ENCODE results near the gene HPS5.

Gene HPS5

DNA sequence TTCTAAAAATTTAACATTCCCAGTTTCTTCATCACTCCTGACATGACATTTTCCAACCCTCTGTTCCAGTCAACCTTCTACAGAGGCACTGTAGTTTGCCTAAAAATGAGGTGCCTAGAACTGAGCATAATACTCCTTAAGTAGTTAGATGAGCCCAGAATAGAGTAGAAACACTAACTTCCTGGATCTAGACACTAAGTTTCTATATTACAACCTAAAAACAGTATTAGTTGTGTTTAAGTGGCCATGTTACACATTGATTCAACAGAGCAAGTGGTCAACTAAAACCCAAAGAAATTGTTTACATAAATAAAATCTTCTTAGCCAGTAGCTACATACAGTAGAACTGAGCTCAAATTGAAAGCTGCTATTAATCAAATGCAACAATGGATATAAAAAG is 1.3 kb downstream of the HPS5 start:
- DNase-seq (ENCODE audit: insufficient read length, low spot score) (no peak), FAIRE-seq (no peak)

GRCh38 chr11:18319914-18320313 is 2.0 kb downstream of the HPS5 start:
- DNase-seq (ENCODE audit: insufficient read length, low spot score): no peak
- peak; percentile 68 for FAIRE-seq

DNA sequence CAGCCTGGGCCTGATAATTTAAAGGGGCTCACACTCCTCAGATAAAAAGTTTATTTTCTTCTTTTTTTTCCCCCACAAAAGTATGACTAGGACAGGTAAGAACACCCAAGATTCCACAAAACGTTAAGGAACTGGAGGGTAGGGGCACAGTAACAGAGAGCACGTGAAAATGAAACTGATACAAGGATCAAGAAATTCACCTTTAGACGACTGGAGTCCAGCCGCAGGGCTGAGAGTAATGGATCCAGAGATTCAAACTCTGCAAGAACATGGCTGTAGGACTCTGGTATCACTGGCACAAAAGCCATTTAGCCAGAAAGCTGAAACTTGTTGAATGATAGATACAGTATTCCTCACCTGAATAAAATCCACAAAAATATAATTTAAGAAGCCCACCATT is 4.4 kb downstream of the HPS5 start:
- FAIRE-seq (no peak), DNase-seq (ENCODE audit: insufficient read length, low spot score) (no peak)

- no peak for DNase-seq (ENCODE audit: insufficient read length, low spot score)
- no peak for FAIRE-seq
Observed at GRCh38 chr11:18315893-18316292, 6.0 kb downstream of the HPS5 start.

- FAIRE-seq (no peak), DNase-seq (ENCODE audit: insufficient read length, low spot score) (no peak)
Observed at GRCh38 chr11:18314784-18315523, 7.0 kb downstream of the HPS5 start.

DNA sequence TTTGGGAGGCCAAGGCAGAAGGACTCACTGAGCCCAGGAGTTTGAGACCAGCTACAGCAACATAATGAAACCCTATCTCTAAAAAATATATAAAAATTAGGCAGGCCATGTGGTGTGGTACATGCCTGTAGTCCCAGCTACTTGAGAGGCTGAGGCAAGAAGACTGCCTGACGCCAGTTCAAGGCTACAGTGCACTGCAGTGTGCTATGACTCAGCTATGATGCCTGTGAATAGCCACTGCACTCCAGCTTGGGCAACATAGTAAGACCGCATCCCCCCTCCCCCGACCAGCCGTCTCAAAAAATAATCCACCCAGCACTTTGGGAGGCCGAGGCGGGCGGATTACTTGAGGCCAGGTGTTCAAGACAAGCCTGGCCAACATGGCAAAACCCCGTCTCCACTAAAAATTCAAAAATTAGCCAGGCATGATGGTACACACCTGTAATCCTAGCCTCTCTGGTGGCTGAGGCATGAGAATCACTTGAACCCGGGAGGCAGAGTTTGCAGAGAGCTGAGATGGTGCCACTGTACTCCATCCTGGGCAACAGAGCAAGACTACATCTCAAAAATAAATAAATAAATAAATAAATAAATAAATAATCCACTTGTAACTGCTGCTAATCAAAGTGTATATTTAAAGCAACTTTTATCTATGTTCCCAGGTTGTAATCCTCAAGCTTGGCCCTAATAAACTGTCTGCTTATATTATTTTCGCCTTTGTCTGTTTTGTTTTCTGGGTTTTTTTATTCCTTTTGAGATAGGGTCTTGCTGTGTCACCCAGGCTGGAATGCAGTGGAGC is 7.8 kb downstream of the HPS5 start:
- no peak for FAIRE-seq
- no peak for DNase-seq (ENCODE audit: insufficient read length, low spot score)

GRCh38 chr11:18312663-18313420 is 9.1 kb downstream of the HPS5 start:
- no peak for FAIRE-seq

GRCh38 chr11:18312012-18312411 is 9.9 kb downstream of the HPS5 start:
- FAIRE-seq: no peak

More at GRCh38 chr11:18312663-18313420, 9.1 kb downstream of the HPS5 start:
- no peak for DNase-seq (ENCODE audit: insufficient read length, low spot score)

DNA sequence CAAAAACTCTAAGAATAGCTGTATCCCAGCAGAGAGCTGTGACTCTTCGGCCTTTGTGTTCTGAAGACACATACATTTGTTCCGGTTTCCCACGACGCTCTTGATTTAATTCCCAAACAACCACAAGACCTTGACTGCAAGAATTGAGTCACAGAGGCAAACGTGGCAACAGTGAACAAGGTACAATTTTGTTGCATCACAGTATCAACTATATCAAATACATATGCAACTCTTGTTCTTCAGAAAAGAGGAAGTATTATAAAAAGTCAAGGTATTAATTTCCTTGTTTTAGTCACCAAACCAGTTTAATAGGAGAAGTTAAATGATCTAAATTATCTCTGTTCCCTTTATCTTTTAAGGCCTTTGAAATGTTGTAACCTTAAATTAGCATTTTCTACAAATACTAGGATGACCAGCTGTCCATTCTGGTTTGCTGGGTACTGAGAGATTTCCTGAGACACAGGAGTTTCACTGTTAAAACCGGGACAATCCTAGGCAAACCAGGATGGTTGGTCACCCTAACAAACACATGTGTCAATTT is 11.1 kb downstream of the HPS5 start:
- no peak for DNase-seq (ENCODE audit: insufficient read length, low spot score)
- peak; percentile 68 for FAIRE-seq

More at GRCh38 chr11:18312012-18312411, 9.9 kb downstream of the HPS5 start:
- DNase-seq (ENCODE audit: insufficient read length, low spot score): no peak

- DNase-seq (ENCODE audit: insufficient read length, low spot score) (no peak), FAIRE-seq (no peak)
Observed at GRCh38 chr11:18309691-18310090, 12.2 kb downstream of the HPS5 start.

DNA sequence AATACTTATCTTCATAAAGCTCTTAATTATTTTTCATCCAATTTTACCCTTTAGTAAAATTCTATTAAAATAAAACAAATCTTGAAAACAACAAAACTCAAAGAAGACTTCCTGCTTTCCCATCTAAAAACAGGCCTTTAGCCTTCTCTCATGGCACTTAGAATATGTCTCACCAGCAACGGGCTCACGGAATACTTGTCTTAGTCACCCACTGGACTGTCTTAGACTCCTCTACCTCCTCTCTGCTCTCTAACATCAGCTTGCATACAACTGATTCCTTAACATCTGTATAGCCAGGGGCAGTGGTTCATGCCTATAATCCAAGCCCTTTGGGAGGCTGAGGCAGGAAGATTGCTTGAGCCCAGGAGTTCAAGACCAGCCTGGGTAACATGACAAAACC is 13.7 kb downstream of the HPS5 start:
- DNase-seq (ENCODE audit: insufficient read length, low spot score) (no peak), FAIRE-seq (no peak)

GRCh38 chr11:18307461-18308139 is 14.3 kb downstream of the HPS5 start:
- no peak for FAIRE-seq
- DNase-seq (ENCODE audit: insufficient read length, low spot score): no peak

- FAIRE-seq (no peak), DNase-seq (ENCODE audit: insufficient read length, low spot score) (no peak)
Observed at GRCh38 chr11:18304745-18305144, 17.2 kb downstream of the HPS5 start.

DNA sequence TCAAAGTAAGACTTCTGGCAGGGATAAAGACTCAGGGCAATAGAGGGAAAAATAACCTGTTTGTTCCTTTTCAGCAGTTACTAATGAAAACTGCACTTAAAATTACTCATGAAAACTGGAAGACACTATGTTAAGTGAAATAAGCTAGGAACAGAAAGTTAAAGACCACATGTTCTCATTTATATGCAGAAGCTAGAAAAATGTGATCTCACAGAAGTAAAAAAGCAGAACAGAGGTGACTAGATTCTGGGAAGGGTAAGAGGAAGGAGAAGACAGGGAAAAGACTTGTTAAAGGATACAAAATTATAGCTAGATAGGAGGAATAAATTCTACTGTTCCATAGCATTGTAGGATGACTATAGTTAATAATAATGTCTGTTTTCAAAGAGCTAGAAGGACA is 22.2 kb downstream of the HPS5 start:
- FAIRE-seq (peak; percentile 49), DNase-seq (ENCODE audit: insufficient read length, low spot score) (no peak)

DNA sequence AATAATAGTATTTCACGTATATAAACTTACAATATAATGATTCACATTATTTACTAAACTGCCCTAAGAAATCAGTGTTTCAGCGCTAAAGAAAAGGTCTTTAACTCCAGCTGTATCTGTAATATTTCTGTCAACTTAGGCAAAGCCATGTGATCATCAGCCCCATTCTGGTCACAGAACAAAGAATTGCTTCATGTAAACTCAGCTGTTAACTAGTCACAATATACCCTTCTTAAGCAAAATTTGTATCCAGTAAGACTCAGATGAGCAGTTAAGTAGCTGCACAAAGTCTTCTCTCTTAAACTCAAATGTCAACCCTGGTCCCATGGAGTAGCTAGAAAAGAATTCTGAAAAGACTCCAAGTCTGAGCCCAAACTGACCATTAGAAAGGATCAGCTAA is 26.6 kb downstream of the HPS5 start:
- DNase-seq (ENCODE audit: insufficient read length, low spot score) (no peak), FAIRE-seq (no peak)

- FAIRE-seq: no peak
- no peak for DNase-seq (ENCODE audit: insufficient read length, low spot score)
Observed at GRCh38 chr11:18294862-18295261, 27.1 kb downstream of the HPS5 start.

- no peak for FAIRE-seq
- DNase-seq (ENCODE audit: insufficient read length, low spot score): no peak
Observed at GRCh38 chr11:18288911-18289310, 33.0 kb downstream of the HPS5 start.

- DNase-seq (ENCODE audit: insufficient read length, low spot score) (no peak), FAIRE-seq (no peak)
Observed at GRCh38 chr11:18285841-18286240, 36.1 kb downstream of the HPS5 start.

DNA sequence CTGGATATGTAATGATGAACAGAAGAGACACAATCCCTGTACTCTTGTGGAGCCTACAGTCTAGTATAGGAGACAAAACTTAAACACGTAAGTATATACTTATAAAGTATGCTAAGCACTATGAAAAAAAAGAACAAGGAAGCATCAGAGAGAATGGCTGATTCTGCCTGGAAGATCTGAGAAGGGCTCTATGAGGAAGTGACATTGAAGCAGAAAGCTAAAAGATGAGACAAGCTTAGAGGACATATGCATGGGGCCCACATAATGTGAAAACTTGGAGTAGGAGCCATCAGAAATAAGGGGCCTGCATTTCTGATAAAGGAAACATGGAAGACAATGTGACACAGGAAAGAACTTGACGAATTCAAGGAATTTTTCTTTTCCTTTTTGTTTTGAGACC is 39.3 kb downstream of the HPS5 start:
- DNase-seq (ENCODE audit: insufficient read length, low spot score) (no peak), FAIRE-seq (peak; percentile 49)

GRCh38 chr11:18280438-18281045 is 41.4 kb downstream of the HPS5 start:
- no peak for DNase-seq (ENCODE audit: insufficient read length, low spot score)
- FAIRE-seq: peak; percentile 97

Data from GM19239 (cell line).